ENCODE data around the gene SMPDL3B.

SMPDL3B gene, protein sequence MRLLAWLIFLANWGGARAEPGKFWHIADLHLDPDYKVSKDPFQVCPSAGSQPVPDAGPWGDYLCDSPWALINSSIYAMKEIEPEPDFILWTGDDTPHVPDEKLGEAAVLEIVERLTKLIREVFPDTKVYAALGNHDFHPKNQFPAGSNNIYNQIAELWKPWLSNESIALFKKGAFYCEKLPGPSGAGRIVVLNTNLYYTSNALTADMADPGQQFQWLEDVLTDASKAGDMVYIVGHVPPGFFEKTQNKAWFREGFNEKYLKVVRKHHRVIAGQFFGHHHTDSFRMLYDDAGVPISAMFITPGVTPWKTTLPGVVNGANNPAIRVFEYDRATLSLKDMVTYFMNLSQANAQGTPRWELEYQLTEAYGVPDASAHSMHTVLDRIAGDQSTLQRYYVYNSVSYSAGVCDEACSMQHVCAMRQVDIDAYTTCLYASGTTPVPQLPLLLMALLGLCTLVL

DNA sequence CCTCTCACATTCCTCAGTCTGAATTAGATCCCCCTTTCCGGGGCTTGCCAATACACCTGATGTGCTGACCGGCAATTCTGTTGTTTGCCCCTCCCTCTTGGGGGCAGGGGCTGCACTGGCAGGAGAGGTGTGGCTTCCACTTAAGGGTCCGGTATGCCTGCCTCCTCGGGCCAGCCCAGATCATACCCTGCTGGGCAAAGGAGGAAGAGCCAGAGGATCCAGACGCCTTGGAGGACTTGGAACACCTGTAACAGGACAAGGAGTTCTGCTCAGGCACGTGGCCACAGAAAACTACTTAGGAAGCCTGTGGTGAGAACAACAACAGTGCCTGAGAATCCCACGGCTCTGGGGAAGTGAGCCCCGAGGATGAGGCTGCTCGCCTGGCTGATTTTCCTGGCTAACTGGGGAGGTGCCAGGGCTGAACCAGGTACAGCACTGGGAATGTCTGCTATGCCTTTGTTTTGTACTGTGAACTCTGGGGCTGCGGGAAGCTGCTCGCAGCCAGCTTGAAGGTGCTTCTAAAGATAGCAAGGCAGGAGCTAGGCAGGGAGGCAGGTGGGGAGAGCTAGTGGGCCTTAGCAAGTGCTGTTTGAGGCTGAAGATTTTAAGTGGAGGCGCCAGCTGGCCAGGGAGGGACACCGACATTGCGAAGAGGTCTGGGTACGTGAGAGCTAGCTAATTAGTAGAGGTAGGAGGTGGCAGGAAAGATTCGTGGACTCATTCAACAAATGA lies at the start of gene SMPDL3B:
Gene SMPDL3B (plus strand): TSS at position 183 of the 732 bp plus-strand sequence. CDS start 184 bp downstream, at position 367.
- in situ Hi-C loops (cut with HindIII; ENCODE audit: low sequenced_read_pairs) = no loop called here

DNA sequence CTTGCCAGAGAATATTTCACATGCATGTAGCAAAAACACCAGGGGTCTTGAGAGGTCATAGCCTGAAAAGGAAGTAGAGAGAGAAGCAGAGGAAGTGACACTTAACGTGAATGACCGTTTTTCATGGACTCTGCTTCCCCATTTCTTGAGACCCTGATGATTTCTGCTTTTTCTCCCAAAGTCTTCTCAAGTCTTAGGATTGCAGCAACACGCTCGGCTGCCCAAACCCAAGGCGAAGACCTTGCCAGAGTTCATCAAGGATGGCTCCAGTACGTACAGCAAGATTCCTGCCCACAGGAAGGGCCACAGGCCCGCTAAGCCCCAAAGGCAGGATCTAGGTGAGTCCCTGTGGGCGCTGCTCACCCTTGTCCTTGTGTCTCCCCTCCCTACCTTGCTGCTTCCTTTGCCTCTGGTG lies 49.7 kb upstream of the SMPDL3B start:
- in situ Hi-C loops (cut with HindIII; ENCODE audit: low sequenced_read_pairs) = no loop called here

DNA sequence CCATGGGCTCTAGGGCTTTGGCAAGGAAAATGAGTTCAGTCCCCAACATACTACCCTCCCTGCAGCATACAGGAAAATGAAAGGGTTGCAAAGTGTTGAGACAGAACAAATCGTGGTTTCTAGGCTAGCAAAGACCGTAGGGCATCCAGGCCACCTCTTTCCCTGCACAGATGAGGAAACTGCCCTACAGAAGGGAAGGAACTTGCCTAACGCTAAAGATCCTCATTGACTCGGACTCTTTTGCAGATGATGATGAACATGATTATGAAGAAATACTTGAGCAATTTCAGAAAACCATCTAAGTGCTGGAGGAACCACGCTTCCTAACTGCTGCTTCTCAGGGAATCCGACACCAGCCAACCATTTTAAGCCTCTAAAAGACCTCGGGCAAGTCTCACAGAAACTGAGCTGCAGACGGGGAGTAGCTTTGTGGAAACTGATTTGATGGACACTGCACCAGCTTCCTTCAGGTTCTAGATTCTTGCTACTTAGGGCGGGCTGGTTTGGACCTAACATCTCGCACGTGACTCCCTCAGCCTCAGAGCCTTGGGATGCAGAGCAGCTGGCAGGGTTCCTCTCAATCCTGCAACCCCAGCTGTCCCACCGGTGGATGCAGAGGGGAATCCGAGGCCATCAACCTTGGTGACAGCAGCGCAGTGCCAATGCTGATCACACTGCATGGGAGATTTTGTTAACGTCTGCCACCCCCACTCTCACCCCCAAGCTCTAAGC lies 49.0 kb upstream of the SMPDL3B start:
- in situ Hi-C loops (cut with HindIII; ENCODE audit: low sequenced_read_pairs) = no loop called here

DNA sequence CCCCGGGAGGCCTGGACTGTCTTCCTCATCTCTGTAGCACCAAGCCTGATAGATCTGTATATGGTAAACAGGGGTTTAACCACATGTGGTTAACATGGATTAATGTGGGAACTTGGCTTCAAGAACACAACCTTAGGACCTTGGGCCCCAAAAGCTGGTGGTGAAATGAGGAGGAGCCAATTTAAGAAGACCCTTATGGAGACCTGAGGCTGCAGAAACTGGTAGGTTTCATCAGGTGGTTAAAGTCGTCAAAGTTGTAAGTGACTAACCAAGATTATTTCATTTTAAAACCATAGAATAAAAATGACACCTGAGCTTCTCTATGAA lies 48.5 kb upstream of the SMPDL3B start:
- in situ Hi-C loops (cut with HindIII; ENCODE audit: low sequenced_read_pairs) = no loop called here

DNA sequence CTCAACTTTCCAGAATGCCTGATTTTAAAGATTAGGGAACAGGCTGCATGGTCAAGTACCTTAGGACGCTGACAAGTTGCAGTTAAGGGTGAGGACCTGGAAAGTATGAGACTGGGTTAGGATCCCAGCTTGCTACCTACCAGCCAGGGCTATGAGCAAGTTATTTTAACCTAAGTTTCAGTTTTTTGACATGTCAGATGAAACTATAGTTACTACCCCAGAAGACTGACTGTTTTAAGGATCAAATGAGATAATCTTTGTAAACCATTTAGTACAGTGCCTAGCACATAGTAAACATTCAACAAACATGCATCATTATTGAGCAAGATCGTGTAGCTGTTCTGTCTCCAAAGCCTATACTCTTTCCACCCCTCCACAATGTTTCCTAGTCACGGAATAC lies 48.1 kb upstream of the SMPDL3B start:
- in situ Hi-C loops (cut with HindIII; ENCODE audit: low sequenced_read_pairs) = no loop called here

DNA sequence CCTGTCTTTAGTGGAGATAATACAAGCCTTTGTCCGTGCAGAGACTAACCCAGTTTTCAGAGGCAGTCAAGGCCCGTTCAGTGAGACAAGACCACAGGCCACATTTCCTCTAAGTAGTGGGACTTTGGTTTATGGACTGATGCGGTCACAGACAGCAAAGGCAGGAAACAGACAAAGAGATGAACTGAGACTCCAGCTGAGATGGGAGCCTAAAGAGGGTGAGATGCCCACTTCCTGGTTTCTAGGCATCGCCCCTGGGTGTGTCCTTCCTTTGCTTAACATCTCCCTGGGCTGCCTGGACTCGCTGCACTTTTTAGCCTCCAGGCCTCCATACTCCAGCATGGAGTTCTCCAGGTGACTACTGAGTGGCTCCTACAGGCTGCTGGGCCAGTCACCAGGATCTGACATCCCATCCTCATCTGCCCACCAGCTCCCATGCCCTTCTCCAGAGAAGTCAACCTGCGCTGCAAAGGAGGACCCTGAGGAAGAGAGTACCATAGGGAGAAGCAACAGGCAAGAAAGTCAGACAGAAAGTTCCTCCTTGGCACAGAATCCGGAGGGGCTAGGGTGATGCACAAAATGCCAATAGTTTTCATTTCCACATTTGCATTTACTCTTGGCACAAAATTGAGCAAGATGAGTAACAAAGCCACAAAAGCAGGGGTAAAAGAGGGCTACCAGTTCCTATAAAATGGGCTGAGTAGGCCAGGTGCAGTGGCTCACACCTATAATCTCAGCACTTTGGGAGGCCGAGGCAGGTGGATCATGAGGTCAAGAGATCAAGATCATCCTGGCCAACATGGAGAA lies 47.4 kb upstream of the SMPDL3B start:
- in situ Hi-C loops (cut with HindIII; ENCODE audit: low sequenced_read_pairs) = no loop called here

DNA sequence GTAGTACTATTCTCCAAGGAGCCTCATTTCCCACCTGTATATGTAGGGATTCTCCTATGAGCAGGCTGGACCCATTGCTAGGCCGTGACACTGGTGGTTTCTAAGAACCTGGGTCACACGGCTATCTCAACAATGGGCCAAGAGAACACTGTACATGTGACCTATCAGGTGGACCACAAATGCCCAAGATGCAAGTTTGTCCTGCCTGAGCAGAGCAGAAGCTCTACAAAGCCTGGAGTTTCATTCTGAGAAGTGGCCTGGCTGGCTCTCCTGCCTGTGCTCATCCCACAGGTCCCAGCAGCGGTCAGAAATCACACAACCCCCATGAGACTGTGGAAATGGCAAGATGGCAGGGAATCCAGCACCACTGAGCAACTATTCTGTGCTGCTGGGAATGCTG lies 45.3 kb upstream of the SMPDL3B start:
- in situ Hi-C loops (cut with HindIII; ENCODE audit: low sequenced_read_pairs) = no loop called here

DNA sequence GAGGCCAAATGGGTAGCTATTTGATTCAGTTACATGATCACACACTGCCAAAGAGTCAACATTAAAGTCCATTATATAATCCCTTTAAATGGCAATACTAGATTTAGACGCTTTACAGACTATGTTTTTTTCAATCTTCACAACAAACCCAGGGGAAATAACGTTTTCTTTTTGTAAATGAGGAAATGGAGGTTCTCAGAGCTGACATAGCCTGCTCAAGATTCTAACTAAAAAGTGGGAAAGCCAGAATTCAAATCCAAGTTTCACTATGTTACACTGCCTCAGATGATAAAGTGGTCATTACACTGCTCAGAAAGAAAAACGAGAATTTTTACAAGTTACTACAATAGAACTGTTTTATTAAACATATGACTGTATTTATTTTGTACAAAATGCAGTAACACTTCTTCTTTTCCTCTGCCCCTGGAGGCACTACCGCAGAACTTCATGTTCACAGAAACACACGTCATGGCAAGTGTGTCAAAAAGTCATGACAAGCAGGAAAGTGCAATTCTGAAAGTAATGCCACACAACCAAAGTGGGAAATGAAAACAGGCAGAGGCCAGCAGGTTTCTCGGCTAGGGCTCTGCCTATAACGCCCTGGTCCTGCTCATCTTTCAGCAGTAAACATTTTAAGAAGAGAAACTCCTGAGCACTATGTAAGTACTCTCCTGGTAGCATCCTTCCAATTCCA lies 43.5 kb upstream of the SMPDL3B start:
- in situ Hi-C loops (cut with HindIII; ENCODE audit: low sequenced_read_pairs) = no loop called here

DNA sequence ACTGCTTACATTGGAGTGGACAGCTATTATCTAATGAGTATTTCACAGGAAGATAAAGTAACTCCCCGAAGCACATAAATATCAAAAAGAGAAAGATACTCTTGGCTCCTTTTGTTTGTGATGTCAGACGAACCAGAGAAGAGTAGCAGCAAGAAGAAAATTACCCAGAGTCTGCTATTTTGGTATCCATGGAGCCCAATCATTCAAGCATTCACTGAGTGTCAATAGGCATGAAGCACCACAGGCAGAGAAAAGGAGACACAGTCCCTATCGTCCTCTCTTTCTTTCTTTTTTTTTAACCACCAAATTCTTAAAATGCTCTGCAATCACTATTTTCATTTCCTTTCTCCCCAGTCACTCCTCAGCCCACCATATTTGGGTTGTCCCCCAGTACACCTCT lies 40.3 kb upstream of the SMPDL3B start:
- in situ Hi-C loops (cut with HindIII; ENCODE audit: low sequenced_read_pairs) = no loop called here

DNA sequence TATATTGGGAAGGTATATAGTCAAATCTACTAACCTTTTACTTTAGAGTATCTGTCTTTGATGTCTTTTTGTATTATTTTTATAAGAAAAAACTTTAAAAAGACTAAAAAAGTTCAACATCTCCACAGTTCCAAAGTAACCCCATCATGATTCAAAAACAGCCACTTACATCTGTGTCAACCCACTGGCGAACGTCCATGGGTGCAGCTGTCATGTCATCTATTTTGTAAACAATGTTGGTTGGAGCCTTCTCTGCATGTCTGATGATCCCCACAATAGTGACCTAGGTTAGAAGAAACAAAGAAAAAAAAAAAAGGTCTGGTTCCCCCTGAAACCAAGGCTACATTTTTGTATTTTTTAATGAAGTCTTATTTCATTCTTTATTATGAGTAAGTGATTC lies 28.0 kb upstream of the SMPDL3B start:
- in situ Hi-C loops (cut with HindIII; ENCODE audit: low sequenced_read_pairs) = no loop called here

DNA sequence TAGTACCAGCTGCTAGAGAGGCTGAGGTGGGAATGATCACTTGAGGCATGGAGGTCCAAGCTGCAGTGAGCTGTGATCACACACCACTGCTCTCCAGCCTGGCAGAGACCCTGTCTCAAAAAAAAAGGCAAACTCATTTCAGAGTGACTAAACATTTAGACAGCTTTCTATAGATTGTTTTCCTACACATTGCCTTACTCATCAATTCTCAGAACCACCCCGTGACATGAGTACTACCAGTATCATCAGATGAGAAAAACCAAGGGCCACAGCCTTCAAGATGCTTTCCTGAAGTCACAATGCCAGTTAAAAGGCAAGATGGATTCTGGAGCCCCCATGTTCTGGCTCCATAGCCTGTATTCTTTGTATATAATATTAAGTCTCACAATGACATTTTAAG lies 22.4 kb upstream of the SMPDL3B start:
- in situ Hi-C loops (cut with HindIII; ENCODE audit: low sequenced_read_pairs) = no loop called here

DNA sequence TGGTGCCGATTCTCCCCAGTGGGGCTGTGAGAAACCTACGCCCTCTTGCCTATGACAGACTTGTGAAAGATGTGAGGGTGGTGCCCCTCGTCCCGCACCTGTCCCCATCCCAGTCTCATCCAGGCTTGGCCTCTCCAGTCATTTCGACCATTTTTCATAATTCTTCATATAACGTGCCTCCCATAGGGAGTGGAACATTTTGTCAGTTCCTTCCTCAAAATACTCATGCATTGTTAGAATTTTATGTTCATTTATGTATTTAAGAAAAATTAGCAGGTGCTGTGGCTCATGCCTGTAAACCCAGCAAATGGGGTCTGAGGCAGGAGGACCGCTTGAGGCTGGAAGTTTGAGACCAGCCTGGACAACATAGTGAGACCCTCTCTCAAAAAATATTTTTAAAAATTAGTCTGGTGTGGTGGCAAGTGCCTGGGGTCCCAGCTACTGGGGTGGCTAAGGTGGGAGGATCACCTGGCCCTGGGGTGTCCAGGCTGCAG lies 19.7 kb upstream of the SMPDL3B start:
- in situ Hi-C loops (cut with HindIII; ENCODE audit: low sequenced_read_pairs) = no loop called here

DNA sequence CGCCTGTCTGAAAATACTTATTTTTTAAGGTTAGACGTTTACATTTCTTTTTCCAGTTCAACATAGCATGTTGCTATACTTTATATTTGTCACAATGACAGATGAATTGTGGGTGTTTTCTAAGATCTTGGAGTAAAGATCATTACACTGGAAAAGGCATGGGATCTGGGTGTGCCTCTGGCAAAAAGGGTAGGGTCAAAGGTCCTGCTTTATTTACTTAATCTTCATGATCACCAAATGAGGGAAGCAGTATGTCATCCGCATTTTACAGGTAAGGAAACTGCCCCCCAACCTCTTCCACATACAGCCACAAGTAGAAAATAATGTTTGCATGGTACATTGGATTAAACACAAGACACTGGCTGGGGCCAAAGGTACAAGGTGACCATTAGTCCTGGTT lies 12.5 kb upstream of the SMPDL3B start:
- in situ Hi-C loops (cut with HindIII; ENCODE audit: low sequenced_read_pairs) = no loop called here

DNA sequence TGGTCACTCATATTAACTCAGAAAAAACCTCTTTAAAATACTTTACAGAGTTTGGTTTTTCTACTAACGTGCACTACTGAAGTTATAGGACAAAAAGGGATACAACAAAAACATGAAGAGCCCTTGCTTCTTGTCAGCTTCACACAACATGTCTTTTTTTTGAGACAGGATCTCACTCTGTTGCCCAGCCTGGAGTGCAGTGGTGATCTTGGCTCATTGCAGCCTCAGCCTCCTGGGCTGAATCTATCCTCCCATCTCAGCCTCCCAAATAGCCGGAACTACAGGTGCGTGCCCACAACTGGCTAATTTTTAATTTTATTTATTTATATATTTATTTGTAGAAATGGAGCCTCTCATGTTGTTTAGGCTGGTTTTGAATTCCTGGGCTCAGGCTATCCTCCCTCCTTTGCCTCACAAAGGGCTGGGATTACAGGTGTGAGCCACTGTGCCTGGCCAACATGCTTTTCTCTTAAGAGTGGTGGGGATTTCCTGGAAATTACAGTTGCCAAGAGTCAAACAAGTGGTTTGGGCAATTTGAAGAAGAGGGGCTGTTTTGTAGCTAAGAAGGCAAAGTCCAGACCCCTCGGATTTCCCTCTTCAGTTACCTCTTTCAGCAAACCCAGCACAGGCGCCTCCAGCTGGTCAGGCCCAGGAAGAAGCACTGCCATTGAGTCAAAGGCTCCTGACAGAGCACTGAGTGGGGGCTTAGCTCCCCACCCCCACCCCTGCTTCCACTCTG lies 6.4 kb upstream of the SMPDL3B start:
- in situ Hi-C loops (cut with HindIII; ENCODE audit: low sequenced_read_pairs) = no loop called here

DNA sequence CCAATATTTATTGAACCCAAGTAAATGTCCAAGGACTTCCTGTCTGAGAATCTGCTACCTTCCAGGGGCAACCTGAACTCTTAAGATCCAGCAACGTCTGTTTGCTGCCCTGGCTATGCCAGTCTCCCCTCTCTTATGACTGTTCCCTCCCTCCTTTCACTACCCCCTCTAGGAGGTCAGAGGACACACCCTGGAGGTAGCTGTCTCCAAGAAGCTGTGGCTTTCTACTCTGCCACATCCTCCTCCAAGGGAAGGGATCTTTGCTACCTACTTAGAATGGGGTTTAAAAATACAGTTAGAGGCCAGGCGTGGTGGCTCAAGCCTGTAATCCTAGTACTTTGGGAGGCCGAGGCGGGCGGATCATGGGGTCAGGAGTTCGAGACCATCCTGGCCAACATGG lies 3.6 kb upstream of the SMPDL3B start:
- in situ Hi-C loops (cut with HindIII; ENCODE audit: low sequenced_read_pairs) = no loop called here

DNA sequence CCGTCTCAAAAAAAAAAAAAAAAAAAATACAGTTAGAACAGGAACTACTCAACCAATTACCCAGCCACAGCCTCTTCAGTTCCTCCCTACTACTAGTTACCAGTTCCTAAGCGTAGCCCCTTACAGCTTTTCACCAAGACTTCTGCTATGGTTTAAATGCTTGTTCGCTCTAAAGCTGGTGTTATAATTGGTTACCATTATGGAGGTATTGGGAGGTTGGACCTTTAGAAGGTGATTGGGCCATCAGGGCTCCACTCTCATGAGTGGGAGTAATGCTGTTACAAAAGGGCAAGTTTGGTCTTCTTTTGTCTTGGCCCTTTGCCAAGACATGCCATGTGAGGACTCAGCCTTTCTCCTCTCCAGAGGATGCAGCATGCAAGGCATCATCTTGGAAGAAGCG lies 3.0 kb upstream of the SMPDL3B start:
- in situ Hi-C loops (cut with HindIII; ENCODE audit: low sequenced_read_pairs) = no loop called here

DNA sequence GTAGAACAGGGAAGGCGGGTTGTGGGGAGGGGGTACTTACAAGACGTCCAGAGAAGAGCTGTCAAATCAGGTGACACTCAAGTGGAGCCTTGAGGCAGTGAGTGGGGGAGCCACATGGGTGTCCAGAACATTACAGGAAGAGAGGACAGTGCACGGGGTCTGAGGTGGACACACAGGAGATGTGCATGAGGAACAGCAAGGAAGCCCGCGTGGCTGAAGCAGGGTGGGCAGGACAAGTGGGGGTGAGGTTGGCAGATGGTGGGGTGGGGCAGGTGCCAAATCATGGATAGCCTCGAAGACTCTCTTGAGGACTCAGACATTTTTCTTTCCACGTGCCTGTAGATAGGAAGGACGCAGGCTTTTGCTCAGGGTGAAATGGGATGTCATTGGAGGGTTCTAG lies 921 bp downstream of the SMPDL3B start:
- in situ Hi-C loops (cut with HindIII; ENCODE audit: low sequenced_read_pairs) = no loop called here

DNA sequence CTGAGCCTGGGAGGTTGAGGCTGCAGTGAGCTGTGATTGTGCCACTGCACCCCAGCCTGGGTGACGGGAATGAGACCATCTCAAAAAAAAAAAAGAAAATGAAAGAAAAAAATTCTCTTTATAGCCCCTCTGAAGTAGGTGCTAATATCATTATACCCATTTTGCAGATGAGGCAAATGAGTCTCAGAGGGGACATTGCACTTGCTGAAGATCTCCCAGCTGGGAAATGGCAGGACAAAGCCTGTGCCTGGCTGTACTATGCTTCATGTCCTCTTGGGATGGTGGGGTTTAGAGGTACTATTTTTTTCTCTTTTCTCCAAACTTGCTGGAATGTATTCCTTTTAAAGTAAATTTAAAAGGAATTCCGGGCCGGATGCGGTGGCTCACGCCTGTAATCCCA lies 1.6 kb downstream of the SMPDL3B start:
- in situ Hi-C loops (cut with HindIII; ENCODE audit: low sequenced_read_pairs) = no loop called here

DNA sequence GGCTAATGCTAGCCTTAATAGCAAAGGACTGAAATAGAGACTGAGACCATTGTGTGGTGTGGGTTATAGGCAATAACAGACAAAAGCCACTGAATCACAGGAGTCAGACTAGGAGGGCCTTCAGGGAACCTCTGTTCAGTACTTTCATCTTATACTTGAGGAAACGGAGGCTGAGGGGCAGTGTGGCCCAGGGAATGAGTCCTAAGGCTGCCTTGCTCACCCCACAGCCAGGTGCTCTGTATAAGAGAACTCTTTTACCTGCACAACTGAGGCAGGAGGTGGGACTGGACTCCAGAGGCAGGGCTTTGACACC lies 2.7 kb downstream of the SMPDL3B start:
- in situ Hi-C loops (cut with HindIII; ENCODE audit: low sequenced_read_pairs) = no loop called here

DNA sequence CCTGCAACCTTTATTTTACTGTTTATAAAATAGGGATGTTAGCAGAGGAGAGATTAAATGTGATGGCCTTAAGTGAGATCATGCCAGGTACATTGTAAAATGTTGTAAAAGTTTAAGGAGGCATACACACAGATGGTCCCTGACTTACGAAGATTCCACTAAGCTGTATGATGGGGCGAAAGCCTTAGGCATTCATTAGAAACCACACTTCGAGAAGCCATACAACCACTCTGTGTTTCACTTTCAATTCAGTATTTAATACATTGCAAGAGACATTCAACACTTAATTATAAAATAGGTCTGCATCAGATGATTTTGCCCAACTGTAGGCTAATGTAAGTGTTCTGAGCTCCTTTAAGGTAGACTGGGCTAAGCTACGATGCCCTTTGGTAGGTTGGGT lies 3.7 kb downstream of the SMPDL3B start:
- in situ Hi-C loops (cut with HindIII; ENCODE audit: low sequenced_read_pairs) = no loop called here

Data from DLD1 (cell line).